Suprapubic skin (tissue), 3 donors: ENCODE results near the gene LHFPL6.

Experiments used
- POLR2AphosphoS5 ChIP-seq, 3 donors: sonication (generic); formaldehyde crosslinking; IDR thresholded peaks; one replicate each; pipeline ENCODE4 v1.6.1; 2017; ENCODE audit warnings: antibody characterized with exemption in 3 of 3
- TF ChIP-seq, protein P1 (sequence below), 2 donors: fragments of 200-600 bp in 1 of 2; fragments of 450-650 bp in 1 of 2; sonication (generic) in 1 of 2; IDR thresholded peaks; one replicate each; pipeline ENCODE4 v1.5.1; 2016 to 2019; ENCODE audit warnings: antibody characterized with exemption in 2 of 2, mild to moderate bottlenecking in 1 of 2, moderate library complexity in 1 of 2

DNA sequence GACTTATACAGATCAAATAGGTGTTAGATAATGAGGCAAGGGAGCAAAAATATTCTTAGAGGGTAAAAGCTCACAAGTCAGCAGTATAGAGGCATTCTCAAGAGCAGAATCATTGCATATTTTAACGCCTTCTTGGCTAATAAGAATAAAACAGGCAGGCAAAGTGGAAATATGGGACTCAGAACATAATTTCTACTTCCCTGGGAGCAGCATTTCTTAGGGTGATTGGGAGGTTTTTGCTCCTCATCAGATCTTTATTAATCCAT is 39.6 kb downstream of the LHFPL6 start:
- TF ChIP-seq, protein P1, sequence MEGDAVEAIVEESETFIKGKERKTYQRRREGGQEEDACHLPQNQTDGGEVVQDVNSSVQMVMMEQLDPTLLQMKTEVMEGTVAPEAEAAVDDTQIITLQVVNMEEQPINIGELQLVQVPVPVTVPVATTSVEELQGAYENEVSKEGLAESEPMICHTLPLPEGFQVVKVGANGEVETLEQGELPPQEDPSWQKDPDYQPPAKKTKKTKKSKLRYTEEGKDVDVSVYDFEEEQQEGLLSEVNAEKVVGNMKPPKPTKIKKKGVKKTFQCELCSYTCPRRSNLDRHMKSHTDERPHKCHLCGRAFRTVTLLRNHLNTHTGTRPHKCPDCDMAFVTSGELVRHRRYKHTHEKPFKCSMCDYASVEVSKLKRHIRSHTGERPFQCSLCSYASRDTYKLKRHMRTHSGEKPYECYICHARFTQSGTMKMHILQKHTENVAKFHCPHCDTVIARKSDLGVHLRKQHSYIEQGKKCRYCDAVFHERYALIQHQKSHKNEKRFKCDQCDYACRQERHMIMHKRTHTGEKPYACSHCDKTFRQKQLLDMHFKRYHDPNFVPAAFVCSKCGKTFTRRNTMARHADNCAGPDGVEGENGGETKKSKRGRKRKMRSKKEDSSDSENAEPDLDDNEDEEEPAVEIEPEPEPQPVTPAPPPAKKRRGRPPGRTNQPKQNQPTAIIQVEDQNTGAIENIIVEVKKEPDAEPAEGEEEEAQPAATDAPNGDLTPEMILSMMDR (IDR thresholded peaks at IDR 0.05) = no peak
- no peak for TF ChIP-seq POLR2AphosphoS5 (IDR thresholded peaks at IDR 0.05)
